ENCODE results near the gene PHAF1. TPM values are rescaled to one million over a fixed set of nuclear protein-coding genes. Genes with fewer than 3 reads are reported as not detected.
A peak's percentile ranks its signal among the peaks of the same experiment; 100 is the strongest.

The PHAF1 gene
- total and polyA plus RNA-seq, 8 donors, result 4.6 to 39.6 (median 7.6) TPM

GRCh38 chr16:67173808-67174705 is 64.3 kb downstream of the PHAF1 start:
- H3K4me1 ChIP-seq, result peaks cover 55 to 80% (median 66%) of the 10 kb centered on the region in 4 donors
- intact Hi-C loops (cut with DNase I; ENCODE audit: low total_unique reads), result no loop called here
- peak; percentile 94 to 96 for DNase-seq
- peak in 1 of 4 donors; percentile 69 for TF ChIP-seq POLR2A (IDR thresholded peaks at IDR 0.05)
- peak; percentile 73 to 93 (median 92) for TF ChIP-seq POLR2AphosphoS5 (IDR thresholded peaks at IDR 0.05)
- TF ChIP-seq CTCF (IDR thresholded peaks at IDR 0.05), result peak in 4 of 7 experiments; percentile 13 to 44 (median 24)
- TF ChIP-seq EP300 (IDR thresholded peaks at IDR 0.05), result no peak
- H3K27ac ChIP-seq, result peak overlapping the region; percentile 63 to 92 (median 89)
- H3K27me3 ChIP-seq, result peaks cover 0 to 34% (median 0%) of the 10 kb centered on the region in 3 donors
- peaks cover 0 to 7% (median 1%) of the 10 kb centered on the region in 4 donors for H3K36me3 ChIP-seq
- no peaks in the 10 kb centered on the region for H3K9me3 ChIP-seq
- WGBS, 5 donors, result 0 to 2% (median 1%) methylated on average over 23 to 71 of the region's 71 CpGs
- peak overlapping the region; percentile 43 to 52 (median 49) for H3K4me3 ChIP-seq

GRCh38 chr16:67174706-67175231 is 65.0 kb downstream of the PHAF1 start:
- Histone ChIP-seq H3K9me3 (no peaks in the 10 kb centered on the region), H3K27me3 (peaks cover 0 to 27% (median 0%) of the 10 kb centered on the region in 3 donors), H3K27ac (peak overlapping the region; percentile 63 to 92 (median 89)), H3K4me3 (peak overlapping the region; percentile 43 to 52 (median 49)), H3K4me1 (peaks cover 48 to 79% (median 61%) of the 10 kb centered on the region in 4 donors), H3K36me3 (peaks cover 0 to 7% (median 1%) of the 10 kb centered on the region in 4 donors)
- 50 to 63% (median 56%) methylated on average over 23 to 31 of the region's 31 CpGs for WGBS, 5 donors
- intact Hi-C loops (cut with DNase I; ENCODE audit: low total_unique reads), result no loop called here
- TF ChIP-seq POLR2AphosphoS5 (IDR thresholded peaks at IDR 0.05) (no peak), CTCF (IDR thresholded peaks at IDR 0.05) (no peak), EP300 (IDR thresholded peaks at IDR 0.05) (no peak), POLR2A (IDR thresholded peaks at IDR 0.05) (no peak)
- no peak for DNase-seq

- no peak overlapping the region for H3K4me3 ChIP-seq
- WGBS, 5 donors, result 84 to 95% (median 89%) methylated on average over 7 to 12 of the region's 12 CpGs
Measured at GRCh38 chr16:67176662-67177061, 66.9 kb downstream of the PHAF1 start.

More at GRCh38 chr16:67176662-67177061, 66.9 kb downstream of the PHAF1 start:
- Histone ChIP-seq H3K27ac (no peak overlapping the region), H3K9me3 (no peaks in the 10 kb centered on the region), H3K4me1 (peaks cover 37 to 78% (median 49%) of the 10 kb centered on the region in 4 donors), H3K36me3 (peaks cover 0 to 7% (median 1%) of the 10 kb centered on the region in 4 donors), H3K27me3 (peaks cover 0 to 18% (median 0%) of the 10 kb centered on the region in 3 donors)
- intact Hi-C loops (cut with DNase I; ENCODE audit: low total_unique reads), result no loop called here
- no peak for DNase-seq
- TF ChIP-seq POLR2A (IDR thresholded peaks at IDR 0.05) (no peak), POLR2AphosphoS5 (IDR thresholded peaks at IDR 0.05) (no peak), EP300 (IDR thresholded peaks at IDR 0.05) (no peak), CTCF (IDR thresholded peaks at IDR 0.05) (no peak)
